Vagina (tissue), 2 donors: ENCODE measurements around the gene REXO5.

Source experiments
- POLR2A ChIP-seq, 2 donors: fragments of 450-650 bp; IDR thresholded peaks; one replicate each; pipeline ENCODE4 v1.6.1; 2017; ENCODE audit warnings: antibody characterized with exemption in 2 of 2, mild to moderate bottlenecking in 2 of 2, moderate library complexity in 2 of 2
- POLR2AphosphoS5 ChIP-seq, 2 donors: sonication (generic); formaldehyde crosslinking; IDR thresholded peaks; one replicate each; pipeline ENCODE4 v1.9.0; 2017; ENCODE audit warnings: antibody characterized with exemption in 2 of 2, mild to moderate bottlenecking in 2 of 2, low read depth in 1 of 2; ENCODE audit not compliant: insufficient read depth in 1 of 2

DNA sequence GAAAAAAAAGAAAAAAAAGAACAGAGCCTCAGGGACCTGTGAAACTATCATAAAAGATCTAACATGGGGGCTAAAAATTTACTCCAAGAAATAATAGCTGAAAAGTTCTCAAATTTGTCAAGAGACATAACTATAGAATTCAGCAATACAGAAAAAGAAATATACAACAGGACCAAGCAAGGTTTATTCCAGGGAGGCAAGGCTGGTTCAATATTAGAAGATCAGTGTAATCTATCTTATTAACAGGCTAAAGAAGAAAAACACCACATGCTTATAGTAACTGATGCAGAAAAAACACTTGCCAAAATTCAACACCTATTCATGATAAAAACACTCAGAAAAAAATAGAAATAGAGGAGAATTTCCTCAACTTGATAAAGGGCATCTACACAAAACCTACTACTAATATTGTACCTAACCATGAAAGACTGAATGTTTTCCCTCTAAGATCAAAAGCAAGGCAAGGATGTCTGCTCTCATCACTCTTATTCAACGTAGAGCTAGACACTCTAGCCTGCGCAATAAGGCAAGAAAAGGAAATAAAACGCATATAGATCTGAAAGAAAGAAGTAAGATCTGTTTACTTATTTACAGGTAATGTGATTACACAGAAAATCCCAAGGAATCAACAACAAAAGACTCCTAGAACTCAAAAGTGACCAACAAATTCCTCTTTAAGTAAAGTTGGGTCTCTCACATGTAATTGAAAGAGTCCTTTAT is 43.8 kb upstream of the REXO5 start:
- no peak for TF ChIP-seq POLR2AphosphoS5 (IDR thresholded peaks at IDR 0.05; ENCODE audit: insufficient read depth in 1 of 2, low read depth in 1 of 2)
- TF ChIP-seq POLR2A (IDR thresholded peaks at IDR 0.05) = no peak
